ENCODE measurements around the gene ADRA2B.
A peak's percentile ranks its signal among the peaks of the same experiment; 100 is the strongest.

The ADRA2B gene

GRCh38 chr2:96157649-96158553, 41.5 kb upstream of the ADRA2B start:
- Histone ChIP-seq H3K9ac (peak overlapping the region in 3 of 11 experiments; percentile 27 to 55 (median 29); a peak in 3 of 22 replicates), H3K4me3 (no peak overlapping the region), H3K36me3 (no peaks in the 10 kb centered on the region), H3K4me1 (peaks cover 21 to 47% (median 43%) of the 10 kb centered on the region in 10 experiments), H4K20me1 (no peaks in the 10 kb centered on the region), H3K4me2 (peak overlapping the region; percentile 40 to 83 (median 57)), H3K9me3 (replicated peaks in 1 of 11) (peaks cover 0 to 12% (median 10%) of the 10 kb centered on the region in 11 experiments; a peak in 13 of 22 replicates), H3K27ac (peak overlapping the region in 5 of 11 experiments; percentile 2 to 38 (median 32); a peak in 5 of 22 replicates), H3K27me3 (no peaks in the 10 kb centered on the region)
- no peak for TF ChIP-seq Cebpa-rat (IDR thresholded peaks at IDR 0.05)

DNA sequence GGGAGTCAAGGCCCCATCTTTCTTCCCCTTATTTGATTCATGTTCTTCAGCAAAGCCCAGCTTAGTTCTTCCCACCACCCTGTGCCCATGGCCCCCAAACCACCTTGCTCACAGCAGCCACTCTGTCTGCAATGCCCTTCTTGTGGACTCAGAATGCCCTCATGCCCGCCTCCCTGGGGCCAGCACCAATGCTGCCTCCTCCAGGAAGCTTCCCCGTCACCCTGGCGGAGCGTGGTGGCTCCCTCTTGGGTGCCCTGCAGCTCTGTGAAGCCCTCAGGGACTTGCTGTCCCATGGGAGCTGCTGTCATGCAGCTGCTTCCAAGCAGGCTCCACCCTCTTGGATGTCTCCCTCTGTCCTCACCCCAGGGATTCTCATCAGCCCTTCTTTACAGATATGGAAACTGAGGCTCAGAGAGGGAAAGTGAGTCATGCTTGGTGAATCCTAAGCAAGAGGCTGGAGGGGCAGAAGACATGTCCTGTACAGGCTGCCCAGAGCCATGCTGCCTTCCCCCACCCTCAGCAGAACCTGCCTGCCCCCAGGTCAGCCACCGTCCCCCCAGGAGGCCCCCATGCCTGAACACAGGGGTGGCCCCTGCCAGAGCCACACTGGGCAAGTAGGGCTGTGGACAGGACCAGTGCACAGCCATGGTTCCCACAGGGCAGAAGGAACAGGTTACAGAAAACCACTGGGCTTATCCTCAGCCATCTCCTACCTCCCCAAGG, 40.7 kb upstream of the ADRA2B start:
- Histone ChIP-seq H3K9ac (0 out of 22 replicates have a peak overlapping the region, but pooled peaks of 1 of the 11 experiments have one; percentile 27), H3K4me1 (peaks cover 27 to 47% (median 44%) of the 10 kb centered on the region in 10 experiments), H3K36me3 (no peaks in the 10 kb centered on the region), H3K4me2 (peak overlapping the region; percentile 40 to 83 (median 57)), H3K4me3 (no peak overlapping the region), H3K27me3 (no peaks in the 10 kb centered on the region), H3K27ac (peak overlapping the region in 1 of 11 experiments; percentile 32; a peak in 1 of 22 replicates), H3K9me3 (replicated peaks in 1 of 11) (peaks cover 0 to 12% (median 10%) of the 10 kb centered on the region in 11 experiments; a peak in 13 of 22 replicates), H4K20me1 (no peaks in the 10 kb centered on the region)
- TF ChIP-seq Cebpa-rat (IDR thresholded peaks at IDR 0.05), result no peak

DNA sequence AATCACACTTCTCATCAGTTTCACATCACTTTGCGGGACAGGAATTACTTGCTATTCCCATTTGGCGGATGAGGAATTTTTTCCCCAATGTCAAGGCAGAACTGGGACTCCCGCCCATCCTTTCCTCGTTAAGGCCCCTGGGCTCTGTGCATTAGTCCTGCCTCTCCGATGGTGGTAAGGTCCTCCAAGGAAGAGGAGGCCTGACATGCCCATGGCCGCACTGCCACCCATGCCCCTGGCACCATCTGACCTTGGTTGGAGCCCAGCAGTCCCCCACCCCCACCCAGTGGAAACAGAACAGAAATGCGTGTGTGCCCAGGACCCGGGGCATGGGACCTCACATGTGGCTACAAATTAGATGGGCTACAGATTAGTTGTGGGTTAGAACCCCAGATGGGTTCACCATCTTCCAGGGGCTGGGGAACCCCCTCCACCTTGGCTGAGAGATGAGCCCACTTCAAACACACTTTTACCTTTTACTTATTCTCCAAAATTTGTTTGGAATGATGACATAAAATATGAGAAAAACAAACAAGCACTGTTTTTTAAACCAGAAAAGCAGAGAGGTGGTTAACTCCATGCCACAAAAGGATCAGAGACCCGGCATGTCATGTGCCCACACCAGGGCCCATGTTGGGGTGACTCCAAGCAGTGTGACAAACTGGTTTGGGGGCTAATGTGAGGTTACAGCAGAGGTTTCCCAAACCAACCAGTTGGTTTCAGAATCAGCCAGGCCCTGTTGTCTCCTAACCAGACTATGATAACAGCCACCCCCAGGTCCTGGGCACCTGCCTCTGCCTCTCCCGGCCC, 39.8 kb upstream of the ADRA2B start:
- peaks cover 27 to 53% (median 48%) of the 10 kb centered on the region in 10 experiments for H3K4me1 ChIP-seq
- no peak overlapping the region for H3K9ac ChIP-seq
- H4K20me1 ChIP-seq, result no peaks in the 10 kb centered on the region
- no peaks in the 10 kb centered on the region for H3K27me3 ChIP-seq
- no peak for TF ChIP-seq Cebpa-rat (IDR thresholded peaks at IDR 0.05)
- no peak overlapping the region for H3K4me3 ChIP-seq
- H3K4me2 ChIP-seq, result peak overlapping the region in 9 of 11 experiments; percentile 16 to 72 (median 50); a peak in 14 of 22 replicates
- H3K9me3 ChIP-seq (replicated peaks in 1 of 11), result peaks cover 0 to 12% (median 10%) of the 10 kb centered on the region in 11 experiments; a peak in 13 of 22 replicates
- no peak overlapping the region for H3K27ac ChIP-seq
- no peaks in the 10 kb centered on the region for H3K36me3 ChIP-seq

- Histone ChIP-seq H3K9me3 (replicated peaks in 1 of 11) (no peaks in the 10 kb centered on the region), H3K36me3 (no peaks in the 10 kb centered on the region), H3K4me2 (no peak overlapping the region), H4K20me1 (no peaks in the 10 kb centered on the region), H3K27ac (no peak overlapping the region), H3K4me3 (no peak overlapping the region), H3K4me1 (peaks cover 32 to 67% (median 62%) of the 10 kb centered on the region in 10 experiments), H3K27me3 (no peaks in the 10 kb centered on the region), H3K9ac (no peak overlapping the region)
- no peak for TF ChIP-seq Cebpa-rat (IDR thresholded peaks at IDR 0.05)
Measured at GRCh38 chr2:96154506-96155380, 38.4 kb upstream of the ADRA2B start.

DNA sequence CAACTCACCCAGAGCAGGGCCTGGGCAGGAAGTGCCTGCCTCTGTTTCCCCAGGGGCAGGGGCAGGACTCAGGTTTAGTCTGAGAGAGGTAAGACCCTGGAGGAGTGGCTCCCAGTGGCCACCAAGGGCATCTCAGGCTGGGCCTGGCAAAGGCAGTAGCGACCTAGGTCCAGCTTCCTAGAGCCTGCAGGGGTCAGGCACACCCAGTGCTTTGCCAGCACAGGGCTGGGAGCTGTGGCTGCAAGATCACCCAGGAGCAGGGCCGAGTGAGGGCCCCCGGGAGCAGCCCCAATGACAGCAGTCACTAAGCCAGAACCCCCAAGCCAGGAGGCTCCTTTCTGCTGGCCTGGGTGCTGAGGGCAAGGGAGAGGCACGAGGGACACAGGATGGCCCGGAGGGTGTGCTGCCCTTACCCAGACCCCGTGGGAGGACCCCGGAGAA, 37.6 kb upstream of the ADRA2B start:
- TF ChIP-seq Cebpa-rat (IDR thresholded peaks at IDR 0.05), result no peak
- Histone ChIP-seq H3K9me3 (replicated peaks in 1 of 11) (no peaks in the 10 kb centered on the region), H4K20me1 (no peaks in the 10 kb centered on the region), H3K36me3 (no peaks in the 10 kb centered on the region), H3K9ac (no peak overlapping the region), H3K27me3 (no peaks in the 10 kb centered on the region), H3K27ac (no peak overlapping the region), H3K4me2 (0 out of 22 replicates have a peak overlapping the region, but pooled peaks of 1 of the 11 experiments have one; percentile 7), H3K4me3 (no peak overlapping the region), H3K4me1 (peaks cover 40 to 74% (median 68%) of the 10 kb centered on the region in 10 experiments)

DNA sequence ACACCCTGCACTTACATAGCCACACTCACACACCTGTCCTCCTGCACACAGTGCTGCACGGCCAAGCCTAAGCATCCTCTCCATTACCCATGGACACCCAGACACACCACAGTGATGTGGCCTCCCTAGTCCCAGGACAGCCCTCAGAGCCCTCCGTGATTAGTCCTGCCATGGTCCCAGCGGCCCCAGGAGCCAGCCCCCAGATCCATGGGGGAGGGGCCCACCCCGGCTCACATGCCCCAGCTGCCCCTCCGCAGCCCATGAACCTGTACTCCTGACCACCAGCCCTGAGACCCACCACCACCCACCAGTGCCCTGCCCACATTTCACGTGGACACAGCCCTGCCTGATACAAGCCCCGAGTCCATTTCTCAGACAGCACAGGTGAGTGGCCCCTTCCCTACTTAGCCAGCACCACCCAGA, 36.9 kb upstream of the ADRA2B start:
- Histone ChIP-seq H3K9me3 (replicated peaks in 1 of 11) (no peaks in the 10 kb centered on the region), H3K27ac (no peak overlapping the region), H3K36me3 (no peaks in the 10 kb centered on the region), H3K27me3 (no peaks in the 10 kb centered on the region), H4K20me1 (no peaks in the 10 kb centered on the region), H3K4me1 (peaks cover 43 to 79% (median 73%) of the 10 kb centered on the region in 10 experiments), H3K4me3 (no peak overlapping the region), H3K4me2 (peak overlapping the region in 3 of 11 experiments; percentile 2 to 12 (median 8); a peak in 1 of 22 replicates), H3K9ac (no peak overlapping the region)
- no peak for TF ChIP-seq Cebpa-rat (IDR thresholded peaks at IDR 0.05)

- TF ChIP-seq Cebpa-rat (IDR thresholded peaks at IDR 0.05), result no peak
- H3K4me2 ChIP-seq, result peak overlapping the region in 3 of 11 experiments; percentile 12 to 53 (median 32); a peak in 4 of 22 replicates
Measured at GRCh38 chr2:96152304-96153161, 36.2 kb upstream of the ADRA2B start.

More at GRCh38 chr2:96152304-96153161, 36.2 kb upstream of the ADRA2B start:
- peaks cover 43 to 80% (median 73%) of the 10 kb centered on the region in 10 experiments for H3K4me1 ChIP-seq
- no peaks in the 10 kb centered on the region for H3K36me3 ChIP-seq
- no peak overlapping the region for H3K27ac ChIP-seq
- H3K9ac ChIP-seq, result no peak overlapping the region; a peak in 1 of 22 replicates
- H3K9me3 ChIP-seq (replicated peaks in 1 of 11), result no peaks in the 10 kb centered on the region
- no peaks in the 10 kb centered on the region for H3K27me3 ChIP-seq
- H4K20me1 ChIP-seq, result no peaks in the 10 kb centered on the region
- no peak overlapping the region for H3K4me3 ChIP-seq

Measured in BLaER1 treated with 17β-estradiol and CSF1 and Interleukin-3, amounts not matched to agents 10 nM and 100 nM (cell line).